ENCODE results near the gene THRB.

The THRB gene

GRCh38 chr3:24476871-24477656 lies 17.6 kb downstream of the THRB start:
- no peak for DNase-seq (ENCODE audit: low read depth)
- TF ChIP-seq, protein P1, sequence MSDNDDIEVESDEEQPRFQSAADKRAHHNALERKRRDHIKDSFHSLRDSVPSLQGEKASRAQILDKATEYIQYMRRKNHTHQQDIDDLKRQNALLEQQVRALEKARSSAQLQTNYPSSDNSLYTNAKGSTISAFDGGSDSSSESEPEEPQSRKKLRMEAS (IDR thresholded peaks at IDR 0.05; ENCODE audit: low read depth, low read length) = no peak
- TF ChIP-seq MYC (IDR thresholded peaks at IDR 0.05; ENCODE audit: low read depth, low read length) = no peak
- TF ChIP-seq POLR2A (IDR thresholded peaks at IDR 0.05; ENCODE audit: extremely low read depth, insufficient read length) = no peak
- no peak for TF ChIP-seq CTCF (IDR thresholded peaks at IDR 0.05; ENCODE audit: low read depth, low read length)
- H3K4me3 ChIP-seq (ENCODE audit: low read depth, low read length) = no peak overlapping the region

GRCh38 chr3:24475925-24476324 lies 18.7 kb downstream of the THRB start:
- DNase-seq (ENCODE audit: low read depth) = no peak
- no peak for TF ChIP-seq MYC (IDR thresholded peaks at IDR 0.05; ENCODE audit: low read depth, low read length)
- TF ChIP-seq, protein P1 (IDR thresholded peaks at IDR 0.05; ENCODE audit: low read depth, low read length) = no peak
- no peak for TF ChIP-seq POLR2A (IDR thresholded peaks at IDR 0.05; ENCODE audit: extremely low read depth, insufficient read length)
- TF ChIP-seq CTCF (IDR thresholded peaks at IDR 0.05; ENCODE audit: low read depth, low read length) = no peak
- H3K4me3 ChIP-seq (ENCODE audit: low read depth, low read length) = no peak overlapping the region

- no peak for DNase-seq (ENCODE audit: low read depth)
- TF ChIP-seq CTCF (IDR thresholded peaks at IDR 0.05; ENCODE audit: low read depth, low read length) = no peak
- no peak for TF ChIP-seq POLR2A (IDR thresholded peaks at IDR 0.05; ENCODE audit: extremely low read depth, insufficient read length)
- TF ChIP-seq MYC (IDR thresholded peaks at IDR 0.05; ENCODE audit: low read depth, low read length) = no peak
- TF ChIP-seq, protein P1 (IDR thresholded peaks at IDR 0.05; ENCODE audit: low read depth, low read length) = no peak
- no peak overlapping the region for H3K4me3 ChIP-seq (ENCODE audit: low read depth, low read length)
Measured at GRCh38 chr3:24474862-24475261, 19.8 kb downstream of the THRB start.

GRCh38 chr3:24472358-24472757 lies 22.3 kb downstream of the THRB start:
- no peak for DNase-seq (ENCODE audit: low read depth)
- TF ChIP-seq MYC (IDR thresholded peaks at IDR 0.05; ENCODE audit: low read depth, low read length) (no peak), POLR2A (IDR thresholded peaks at IDR 0.05; ENCODE audit: extremely low read depth, insufficient read length) (no peak), CTCF (IDR thresholded peaks at IDR 0.05; ENCODE audit: low read depth, low read length) (no peak)
- TF ChIP-seq, protein P1 (IDR thresholded peaks at IDR 0.05; ENCODE audit: low read depth, low read length) = no peak
- no peak overlapping the region for H3K4me3 ChIP-seq (ENCODE audit: low read depth, low read length)

DNA sequence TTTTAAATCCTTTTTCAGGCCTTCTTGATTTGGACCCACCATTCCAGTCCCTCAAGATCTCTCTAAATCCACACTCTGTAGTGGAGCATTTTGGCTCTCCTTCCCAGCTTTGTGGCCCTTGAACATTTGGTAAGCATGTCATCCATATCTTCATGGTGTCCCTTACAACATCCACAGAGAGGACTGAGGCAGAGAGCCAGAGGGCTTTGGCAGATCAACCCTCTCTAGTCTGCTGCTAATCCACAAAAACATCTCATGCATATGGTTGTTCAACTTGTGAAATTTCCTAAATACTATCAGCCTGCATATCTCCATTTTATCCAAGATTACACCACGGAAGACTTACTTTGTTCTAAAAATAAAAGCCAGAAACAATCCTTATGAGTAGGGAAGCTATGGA lies 23.2 kb downstream of the THRB start:
- H3K4me3 ChIP-seq (ENCODE audit: low read depth, low read length) = no peak overlapping the region
- DNase-seq (ENCODE audit: low read depth) = no peak
- TF ChIP-seq, protein P1 (IDR thresholded peaks at IDR 0.05; ENCODE audit: low read depth, low read length) = no peak
- TF ChIP-seq POLR2A (IDR thresholded peaks at IDR 0.05; ENCODE audit: extremely low read depth, insufficient read length) = no peak
- no peak for TF ChIP-seq MYC (IDR thresholded peaks at IDR 0.05; ENCODE audit: low read depth, low read length)
- TF ChIP-seq CTCF (IDR thresholded peaks at IDR 0.05; ENCODE audit: low read depth, low read length) = no peak
